NCI-H146 treated with DMSO at 0.1 percent for 48 hours (cell line): ENCODE measurements around the gene TDO2.

Experiments
- DNase-seq: peaks from one replicate; lab custom pipeline; 2025; ENCODE audit not compliant: unreplicated experiment; lab: John Stamatoyannopoulos, UW

Gene TDO2

DNA sequence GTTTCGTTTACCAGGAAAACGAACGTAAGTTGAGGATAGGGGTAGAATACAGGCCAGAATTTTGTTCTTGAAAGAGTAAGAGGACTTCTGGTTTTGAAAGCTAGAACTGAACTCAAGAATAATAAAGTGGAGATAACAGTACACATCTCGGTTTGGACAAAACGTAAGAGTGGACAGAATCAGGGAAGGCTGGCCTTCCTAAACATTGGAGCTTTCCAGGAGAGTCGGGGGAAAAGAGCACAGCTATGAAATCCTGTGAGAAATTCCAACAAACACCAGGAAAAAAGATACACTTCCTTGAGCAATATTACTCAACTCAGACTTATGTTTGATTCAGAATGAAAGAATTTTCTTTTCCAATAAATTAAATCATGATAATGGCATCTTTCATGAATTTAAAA, 49.0 kb downstream of the TDO2 start:
- DNase-seq: no peak

DNA sequence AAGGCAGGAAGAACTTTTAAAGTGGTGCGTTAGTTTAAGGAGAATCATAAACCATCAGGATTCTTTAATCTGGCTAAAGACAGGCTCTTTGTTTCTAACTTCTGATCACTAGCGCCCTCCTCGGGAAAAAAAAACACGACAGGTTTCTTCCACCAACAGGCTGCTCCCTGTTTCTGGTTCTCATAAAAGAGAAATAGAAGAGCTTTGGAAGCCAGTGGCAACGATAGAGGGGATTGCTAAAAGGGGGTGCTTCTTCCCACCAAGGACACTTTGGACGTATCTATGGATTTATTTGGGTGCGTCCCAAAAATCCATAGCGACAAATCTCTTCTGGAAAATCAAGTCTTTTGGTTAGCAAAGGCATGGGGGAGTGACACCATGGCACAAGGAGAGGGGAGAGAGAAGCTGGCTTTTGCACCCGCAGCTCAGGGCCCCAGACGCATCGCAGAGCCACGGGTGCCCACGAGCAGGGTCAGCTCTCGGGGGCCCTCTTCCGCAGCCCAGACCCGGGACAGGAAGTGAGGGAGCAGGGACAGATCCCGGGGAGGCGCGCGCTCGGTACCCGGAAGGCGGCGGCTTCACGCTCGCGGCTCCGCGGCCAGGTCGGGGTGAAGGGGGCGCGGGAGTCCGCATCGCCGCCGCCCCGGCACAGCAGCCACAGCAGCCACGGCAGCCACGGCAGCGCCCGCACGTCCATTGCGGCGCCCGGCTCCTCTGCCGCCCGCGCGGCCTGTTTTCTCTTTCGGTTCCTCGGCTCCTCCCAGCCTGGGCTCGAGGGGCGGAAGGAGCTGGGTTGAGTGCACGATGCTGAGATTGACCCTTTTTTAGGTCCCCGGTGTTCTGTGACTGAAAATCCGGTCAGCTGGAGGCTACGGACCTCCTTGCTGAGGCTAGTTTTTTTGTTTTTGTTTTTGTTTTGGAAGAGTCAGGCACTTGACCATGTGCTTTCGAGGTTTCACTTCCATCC, 49.9 kb downstream of the TDO2 start, which contains the start of gene CTSO:
Gene CTSO, minus strand, starts transcription at position 716 of the 967 bp plus-strand sequence. Its CDS starts 19 bp downstream, at position 697.
- peak; percentile 52 for DNase-seq

DNA sequence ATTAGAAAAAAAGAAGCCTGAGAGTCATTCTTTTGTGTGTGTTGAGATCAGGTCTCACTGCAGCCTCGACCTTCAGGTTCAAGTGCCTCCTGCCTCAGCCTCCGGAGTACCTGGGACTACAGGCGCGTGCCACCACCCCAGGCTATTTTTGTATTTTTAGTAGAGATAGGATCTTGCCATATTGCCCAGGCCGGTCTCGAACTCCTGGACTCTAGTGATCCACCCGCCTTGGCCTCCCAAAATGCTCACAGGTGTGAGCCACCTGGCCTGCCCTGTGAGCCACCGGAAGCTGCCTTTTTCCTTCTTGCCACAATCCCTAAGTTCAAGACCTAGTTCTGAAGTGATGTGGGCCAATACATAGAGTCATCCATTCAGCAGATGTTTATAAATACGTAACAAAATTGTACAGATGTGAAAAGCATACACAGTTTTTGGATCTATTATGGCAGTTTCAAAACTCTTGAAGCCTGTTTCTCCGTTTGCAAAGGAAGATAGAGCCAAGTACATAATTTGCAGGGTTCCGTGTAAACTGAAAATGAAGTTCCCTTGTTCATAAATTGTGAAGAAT, 50.7 kb downstream of the TDO2 start:
- no peak for DNase-seq

DNA sequence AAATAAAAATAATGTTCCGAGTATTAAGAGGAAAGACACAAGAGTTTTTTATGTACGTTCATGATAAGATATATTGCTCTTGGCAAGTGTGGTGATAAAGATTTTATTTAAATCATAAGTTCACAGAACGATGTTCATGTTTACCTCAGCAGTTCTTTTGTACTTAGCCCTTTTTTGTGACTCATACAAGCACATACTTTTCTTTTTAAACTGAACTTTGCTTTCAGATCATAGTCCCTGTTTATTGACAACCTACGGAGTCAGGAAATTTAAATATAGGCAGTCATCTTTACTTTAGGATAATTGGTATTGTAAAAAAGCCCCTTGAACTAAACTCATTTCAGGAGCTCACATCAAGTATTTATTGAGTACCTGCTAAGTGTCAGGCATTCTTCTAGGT, 51.4 kb downstream of the TDO2 start:
- no peak for DNase-seq

DNA sequence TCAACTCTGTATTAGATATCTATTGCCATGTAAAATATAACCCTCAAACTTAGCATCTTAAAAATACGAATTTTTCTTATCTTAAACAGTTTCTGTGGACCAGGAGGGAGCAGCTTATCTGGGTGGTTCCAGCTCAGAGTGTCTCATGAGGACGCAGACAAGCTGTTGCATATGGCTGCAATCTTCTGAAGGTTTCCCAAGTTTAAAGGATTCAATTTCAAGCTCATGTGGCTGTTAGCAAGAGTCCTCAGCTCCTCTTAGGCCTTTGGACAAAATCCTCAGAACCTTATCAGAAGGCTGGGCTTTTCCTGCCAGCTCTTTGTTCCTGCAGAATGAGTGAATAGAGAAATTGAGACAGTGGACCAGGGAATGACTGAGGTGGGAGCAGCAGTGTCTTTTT, 53.0 kb downstream of the TDO2 start:
- no peak for DNase-seq

DNA sequence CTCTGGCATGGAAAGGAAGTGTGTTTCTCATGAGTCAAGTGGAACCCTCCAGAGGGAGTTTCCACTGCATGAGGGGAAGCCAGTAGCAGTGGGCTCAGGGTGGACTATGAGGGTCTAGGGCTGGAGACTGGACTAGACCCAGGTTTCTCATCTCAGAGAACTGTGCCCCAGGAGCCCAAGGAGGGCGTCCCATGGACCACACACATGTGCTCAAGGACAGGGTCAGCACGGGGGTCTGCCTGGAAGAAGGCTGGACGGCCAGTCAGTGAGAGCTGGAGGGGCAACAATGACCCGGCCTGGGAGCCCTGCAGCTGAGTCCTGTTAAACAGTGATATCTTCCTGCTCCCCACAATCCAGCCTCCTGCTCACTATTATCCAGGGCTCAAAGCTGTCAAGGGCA, 55.9 kb downstream of the TDO2 start:
- no peak for DNase-seq

GRCh38 chr4:155960522-155960921, 57.0 kb downstream of the TDO2 start:
- DNase-seq: no peak

DNA sequence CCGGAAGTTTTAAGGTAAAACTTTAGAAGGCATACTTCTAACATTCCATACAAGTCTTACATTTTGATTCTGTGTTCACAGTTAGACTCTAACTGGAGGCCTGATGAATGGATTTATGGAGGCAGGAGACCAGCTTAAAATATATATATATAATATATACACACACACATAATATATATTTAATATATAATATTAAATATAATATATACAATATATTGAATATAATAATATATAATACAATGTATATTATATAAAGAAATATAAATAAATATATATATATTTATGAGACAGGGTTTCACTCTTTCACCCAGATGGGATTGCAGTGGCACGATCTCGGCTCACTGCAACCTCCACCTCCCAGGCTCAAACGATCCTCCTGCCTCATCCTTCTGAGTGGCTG, 58.1 kb downstream of the TDO2 start:
- no peak for DNase-seq

DNA sequence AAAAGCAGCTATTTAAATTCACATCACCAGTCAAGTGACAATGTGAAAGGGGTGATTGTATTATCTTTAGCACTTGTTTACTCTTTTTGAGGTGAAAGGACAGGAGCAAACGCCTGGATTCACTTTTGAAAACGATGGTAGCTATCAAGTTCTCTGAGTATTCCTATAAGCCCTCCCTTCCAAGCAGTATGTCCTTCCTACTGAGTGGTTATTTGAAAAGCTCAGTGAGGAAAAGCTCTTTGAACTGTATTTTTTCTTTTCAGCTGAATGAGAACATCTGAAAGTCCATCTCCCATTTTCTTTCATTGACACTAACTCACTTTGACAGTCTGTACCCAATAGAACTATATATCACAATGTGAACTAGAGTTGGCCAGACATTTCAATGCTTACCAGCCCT, 59.3 kb downstream of the TDO2 start:
- no peak for DNase-seq

DNA sequence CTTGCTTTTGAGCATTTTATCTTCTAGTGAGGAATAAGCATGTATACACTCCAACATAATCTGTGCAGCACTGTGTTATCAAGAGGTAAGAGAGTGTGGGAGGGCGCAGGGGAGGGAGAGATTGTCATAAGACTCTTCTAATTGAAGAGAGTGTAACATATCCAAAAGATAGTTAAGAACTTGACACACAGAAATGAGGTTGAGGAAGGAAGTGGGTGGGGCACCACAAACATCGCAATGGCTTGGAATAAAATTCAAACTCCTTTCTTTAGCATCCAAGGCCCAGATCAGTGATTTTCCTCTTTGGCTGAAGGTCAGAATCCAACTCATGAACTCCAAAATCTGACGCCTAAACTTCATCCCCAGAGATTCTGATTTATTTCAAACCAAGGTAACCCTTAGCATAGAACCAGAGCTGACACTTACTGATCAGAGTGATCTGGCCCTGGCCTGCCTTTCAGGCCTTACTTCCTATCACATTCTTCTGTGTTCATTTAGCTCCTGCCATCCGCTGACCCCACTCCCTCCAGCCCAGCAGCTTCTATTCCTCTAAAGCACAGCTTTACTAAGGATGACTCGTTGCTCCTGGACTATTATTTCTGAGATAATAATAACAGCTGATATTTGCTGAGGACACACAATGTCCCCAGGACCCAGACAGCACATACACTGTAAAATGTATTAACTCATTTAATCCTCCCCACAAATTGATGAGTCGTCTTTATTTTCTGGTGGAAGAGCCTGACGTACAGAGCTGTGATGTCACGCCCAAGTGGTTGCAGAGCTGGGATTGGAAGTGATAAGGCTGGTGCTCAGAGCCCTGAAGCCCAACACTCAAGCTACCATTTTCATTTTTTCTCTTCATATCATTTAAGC, 60.8 kb downstream of the TDO2 start:
- no peak for DNase-seq

- no peak for DNase-seq
Measured at GRCh38 chr4:155966171-155966570, 62.7 kb downstream of the TDO2 start.

- DNase-seq: no peak
Measured at GRCh38 chr4:155966731-155967395, 63.4 kb downstream of the TDO2 start.
